HEK293 (cell line): ENCODE data around the gene ETNK2.

Source experiments
- CTCF ChIA-PET: fragments of 350-600 bp; formaldehyde crosslinking; extraction: SDS; loops from one replicate; lab custom pipeline; 2021; ENCODE audit warnings: antibody characterized with exemption; lab: Yijun Ruan, JAX
- POLR2A ChIA-PET: fragments of 300-600 bp; formaldehyde crosslinking; extraction: SDS; loops from one replicate; lab custom pipeline; 2020; ENCODE audit warnings: antibody characterized with exemption, inconsistent platforms; lab: Yijun Ruan, JAX
- H3K27ac ChIP-seq: fragments of 200-500 bp; sonication (Bioruptor generic); 2 replicates; pipeline ENCODE4 v1.5.1; 2014; ENCODE audit warnings: low read depth, low read length, control low read depth, inconsistent platforms; ENCODE audit errors: extremely low read depth
- H3K36me3 ChIP-seq, 2 experiments: fragments of 200-500 bp in 1 of 2; sonication (Bioruptor generic) in 1 of 2; 1 replicate in 1 of 2; 2 replicates in 1 of 2; pipeline ENCODE4 v1.5.1; 2014 to 2017; ENCODE audit warnings: inconsistent platforms in 2 of 2, low read length in 2 of 2; ENCODE audit not compliant: control insufficient read depth in 2 of 2, insufficient read depth in 1 of 2
- H3K4me1 ChIP-seq: fragments of 200-500 bp; sonication (Bioruptor generic); 2 replicates; pipeline ENCODE4 v1.5.1; 2014; ENCODE audit warnings: mild to moderate bottlenecking, low read length, inconsistent platforms; ENCODE audit not compliant: control insufficient read depth, insufficient read depth
- H3K4me3 ChIP-seq: 2 replicates; pipeline ENCODE4 v1.5.1; 2011; ENCODE audit warnings: low read depth, mild to moderate bottlenecking, control low read depth, low read length, moderate library complexity
- H3K9me3 ChIP-seq: fragments of 200-500 bp; sonication (Bioruptor generic); 2 replicates; pipeline ENCODE4 v1.5.1; 2014; ENCODE audit warnings: low read depth, low read length, inconsistent platforms; ENCODE audit not compliant: control insufficient read depth, insufficient read depth
- CTCF ChIP-seq: fragments of 450-650 bp; formaldehyde crosslinking; IDR thresholded peaks from 2 replicates; pipeline ENCODE4 v1.5.1; 2016; ENCODE audit warnings: missing biosample characterization, missing genetic modification characterization
- KLF1 ChIP-seq: fragments of 450-650 bp; formaldehyde crosslinking; IDR thresholded peaks from 2 replicates; pipeline ENCODE4 v1.5.1; 2016; ENCODE audit warnings: missing biosample characterization, missing genetic modification characterization
- KLF16 ChIP-seq: fragments of 450-650 bp; formaldehyde crosslinking; IDR thresholded peaks from 2 replicates; pipeline ENCODE4 v1.5.1; 2017; ENCODE audit warnings: missing biosample characterization, missing genetic modification characterization
- KLF9 ChIP-seq: fragments of 450-650 bp; formaldehyde crosslinking; IDR thresholded peaks from 2 replicates; pipeline ENCODE4 v1.5.1; 2016; ENCODE audit warnings: missing biosample characterization, missing genetic modification characterization, low read depth
- MYNN ChIP-seq: fragments of 450-650 bp; formaldehyde crosslinking; IDR thresholded peaks from 2 replicates; pipeline ENCODE4 v1.5.1; 2016; ENCODE audit warnings: missing biosample characterization, missing genetic modification characterization, borderline replicate concordance
- SCRT1 ChIP-seq: fragments of 450-650 bp; formaldehyde crosslinking; IDR thresholded peaks from 2 replicates; pipeline ENCODE4 v1.5.1; 2016; ENCODE audit warnings: missing biosample characterization, missing genetic modification characterization, borderline replicate concordance
- ZBTB10 ChIP-seq: fragments of 450-650 bp; formaldehyde crosslinking; IDR thresholded peaks from 2 replicates; pipeline ENCODE4 v1.5.1; 2016; ENCODE audit warnings: missing biosample characterization, missing genetic modification characterization
- ZBTB20 ChIP-seq: fragments of 450-650 bp; formaldehyde crosslinking; IDR thresholded peaks from 2 replicates; pipeline ENCODE4 v1.5.1; 2016; ENCODE audit warnings: missing biosample characterization, missing genetic modification characterization
- ZFP41 ChIP-seq: fragments of 450-650 bp; formaldehyde crosslinking; IDR thresholded peaks from 2 replicates; pipeline ENCODE4 v1.5.1; 2016; ENCODE audit warnings: missing biosample characterization, missing genetic modification characterization, borderline replicate concordance
- ZIC2 ChIP-seq: fragments of 450-650 bp; formaldehyde crosslinking; IDR thresholded peaks from 2 replicates; pipeline ENCODE4 v1.5.1; 2016; ENCODE audit warnings: missing biosample characterization, missing genetic modification characterization
- ZNF248 ChIP-seq: fragments of 450-650 bp; formaldehyde crosslinking; IDR thresholded peaks from 2 replicates; pipeline ENCODE4 v1.5.1; 2017; ENCODE audit warnings: missing biosample characterization, missing genetic modification characterization
- ZNF335 ChIP-seq: fragments of 450-650 bp; formaldehyde crosslinking; conservative IDR thresholded peaks from 2 replicates; pipeline ENCODE4 v1.5.1; 2016; ENCODE audit warnings: missing biosample characterization, missing genetic modification characterization
- ZNF416 ChIP-seq: fragments of 450-650 bp; formaldehyde crosslinking; IDR thresholded peaks from 2 replicates; pipeline ENCODE4 v1.5.1; 2016; ENCODE audit warnings: missing biosample characterization, missing genetic modification characterization
- ZNF518A ChIP-seq: fragments of 450-650 bp; formaldehyde crosslinking; conservative IDR thresholded peaks from 2 replicates; pipeline ENCODE4 v1.5.1; 2016; ENCODE audit warnings: low read depth, missing biosample characterization, missing genetic modification characterization
- ZNF529 ChIP-seq: fragments of 450-650 bp; formaldehyde crosslinking; IDR thresholded peaks from 2 replicates; pipeline ENCODE4 v1.5.1; 2017; ENCODE audit warnings: missing genetic modification characterization, missing biosample characterization; ENCODE audit not compliant: insufficient replicate concordance
- ZNF555 ChIP-seq: fragments of 450-650 bp; formaldehyde crosslinking; conservative IDR thresholded peaks from 2 replicates; pipeline ENCODE4 v1.5.1; 2017; ENCODE audit warnings: missing biosample characterization, mild to moderate bottlenecking, missing genetic modification characterization, inconsistent platforms
- ZNF701 ChIP-seq: fragments of 450-650 bp; formaldehyde crosslinking; IDR thresholded peaks from 2 replicates; pipeline ENCODE4 v1.5.1; 2016; ENCODE audit warnings: missing biosample characterization, missing genetic modification characterization
- TF ChIP-seq, protein P1 (sequence below): fragments of 450-650 bp; formaldehyde crosslinking; IDR thresholded peaks from 2 replicates; pipeline ENCODE4 v1.5.1; 2016; ENCODE audit warnings: missing biosample characterization, missing genetic modification characterization

Gene ETNK2

DNA sequence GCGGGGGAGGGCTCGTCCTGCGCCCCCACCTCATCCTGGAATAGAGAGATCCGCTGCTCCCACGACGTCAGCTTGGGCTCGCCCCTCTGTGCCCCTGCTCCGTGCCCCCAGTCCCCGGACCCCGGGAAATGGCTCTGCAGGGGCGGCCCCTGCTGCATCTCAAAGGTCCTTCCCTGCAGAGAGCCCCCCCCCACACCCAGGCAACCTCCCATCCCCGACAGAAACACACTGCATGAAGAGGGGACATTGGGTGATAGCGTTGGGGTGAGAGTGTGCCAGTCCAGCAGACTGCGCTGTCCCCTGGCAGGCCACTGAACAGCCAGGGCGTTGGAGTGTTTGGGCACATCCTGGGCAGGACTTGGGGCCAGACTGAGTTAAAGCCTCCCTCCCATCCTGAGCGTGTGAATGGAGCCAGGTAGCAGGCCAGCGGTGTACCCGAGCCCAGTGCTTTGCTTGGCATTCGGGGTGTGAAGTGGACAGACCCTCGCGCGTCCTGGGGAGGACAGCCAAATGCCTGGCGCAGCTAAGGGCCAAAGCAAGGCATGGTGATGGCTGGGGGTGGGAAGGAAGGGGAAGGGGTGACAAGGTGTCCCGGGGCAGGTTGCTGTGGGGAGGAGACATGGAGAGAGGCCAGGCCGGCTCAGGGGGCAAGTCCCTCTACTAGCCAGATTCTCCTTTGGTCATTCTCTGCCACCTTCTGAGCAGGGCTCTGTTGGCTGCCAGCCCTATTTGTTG lies 633 bp upstream of the ETNK2 start (continued):
- no peak for TF ChIP-seq ZNF518A (tag by site-specific recombination)
- TF ChIP-seq ZNF416, result no peak
- TF ChIP-seq, protein P1, sequence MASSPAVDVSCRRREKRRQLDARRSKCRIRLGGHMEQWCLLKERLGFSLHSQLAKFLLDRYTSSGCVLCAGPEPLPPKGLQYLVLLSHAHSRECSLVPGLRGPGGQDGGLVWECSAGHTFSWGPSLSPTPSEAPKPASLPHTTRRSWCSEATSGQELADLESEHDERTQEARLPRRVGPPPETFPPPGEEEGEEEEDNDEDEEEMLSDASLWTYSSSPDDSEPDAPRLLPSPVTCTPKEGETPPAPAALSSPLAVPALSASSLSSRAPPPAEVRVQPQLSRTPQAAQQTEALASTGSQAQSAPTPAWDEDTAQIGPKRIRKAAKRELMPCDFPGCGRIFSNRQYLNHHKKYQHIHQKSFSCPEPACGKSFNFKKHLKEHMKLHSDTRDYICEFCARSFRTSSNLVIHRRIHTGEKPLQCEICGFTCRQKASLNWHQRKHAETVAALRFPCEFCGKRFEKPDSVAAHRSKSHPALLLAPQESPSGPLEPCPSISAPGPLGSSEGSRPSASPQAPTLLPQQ (tag by site-specific recombination), result peak; percentile 13; the same call in 1 of the 2 replicates
- no peak for TF ChIP-seq ZNF529 (tag by site-specific recombination)
- no peak for TF ChIP-seq KLF9 (tag by site-specific recombination)
- 0 out of 2 replicates have a peak, but pooled peaks have one; percentile 17 for TF ChIP-seq ZBTB10
- TF ChIP-seq, all 188 proteins: peak for 16

GRCh38 chr1:204150702-204151551 lies 917 bp downstream of the ETNK2 start:
- no peak overlapping the region; the same call in 1 of the 2 replicates for H3K27ac ChIP-seq
- H3K36me3 ChIP-seq, result peaks cover 0 to 1% of the 10 kb centered on the region in 2 experiments; a peak in 1 of 3 replicates
- peak overlapping the region; percentile 66 for H3K4me3 ChIP-seq
- H3K9me3 ChIP-seq, result no peaks in the 10 kb centered on the region
- peaks cover 3% of the 10 kb centered on the region for H3K4me1 ChIP-seq
- ChIA-PET CTCF (interaction anchor here (0.6 to 2.9 kb wide), 9 partner anchors 11 to 1059 kb away, joined by 3 to 9 read pairs (median 3); no protein-coding TSS in a partner anchor), POLR2A (interaction anchor here (1.0 kb wide), 2 partner anchors 13 to 365 kb away, joined by 3 to 4 read pairs; partner anchors contain the start of gene MDM4)
- no peak for TF ChIP-seq CTCF (tag by site-specific recombination)
- peak; percentile 98 for TF ChIP-seq MYNN (tag by site-specific recombination)
- peak; percentile 47; the same call in 1 of the 2 replicates for TF ChIP-seq ZIC2
- TF ChIP-seq SCRT1 (tag by site-specific recombination), result peak; percentile 41; the same call in 1 of the 2 replicates
- peak; percentile 83 for TF ChIP-seq ZNF335 (tag by site-specific recombination)
- no peak for TF ChIP-seq ZNF555
- TF ChIP-seq ZFP41 (tag by site-specific recombination), result no peak
- TF ChIP-seq ZNF701 (tag by site-specific recombination), result no peak
- peak; percentile 47; the same call in 1 of the 2 replicates for TF ChIP-seq KLF16 (tag by site-specific recombination)
- 0 out of 2 replicates have a peak, but pooled peaks have one; percentile 16 for TF ChIP-seq KLF1
- TF ChIP-seq ZBTB20 (tag by site-specific recombination), result no peak
- peak; percentile 60; the same call in 1 of the 2 replicates for TF ChIP-seq KLF9 (tag by site-specific recombination)
- no peak for TF ChIP-seq ZNF248 (tag by site-specific recombination)
